ENCODE measurements around the gene MAP1LC3C.
"Not testable (repeated sequence)": the region's sequence is repeated elsewhere in the genome, so short reads cannot be mapped to it uniquely, and the experiment has no call there.

The MAP1LC3C gene

DNA sequence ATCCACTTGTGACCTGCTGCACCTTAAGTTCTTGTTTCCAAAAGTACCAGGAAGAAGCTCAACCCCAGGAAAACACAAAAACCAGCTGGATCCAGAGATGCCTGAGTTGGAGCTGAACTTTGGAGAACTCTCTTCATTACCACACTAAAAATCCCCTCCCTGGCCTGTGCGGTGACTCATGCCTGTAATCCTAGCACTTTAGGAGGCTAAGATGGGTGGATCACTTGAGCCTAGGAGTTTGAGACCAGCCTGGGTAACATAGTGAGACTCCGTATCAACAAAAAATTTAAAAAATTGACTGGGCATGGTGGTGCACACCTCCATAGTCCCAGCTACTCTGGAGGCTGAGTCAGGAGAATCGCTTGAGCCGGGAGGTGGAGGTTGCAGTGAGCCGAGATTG lies 6.2 kb downstream of the MAP1LC3C start:
- no peak for DNase-seq (ENCODE audit: low spot score)

DNA sequence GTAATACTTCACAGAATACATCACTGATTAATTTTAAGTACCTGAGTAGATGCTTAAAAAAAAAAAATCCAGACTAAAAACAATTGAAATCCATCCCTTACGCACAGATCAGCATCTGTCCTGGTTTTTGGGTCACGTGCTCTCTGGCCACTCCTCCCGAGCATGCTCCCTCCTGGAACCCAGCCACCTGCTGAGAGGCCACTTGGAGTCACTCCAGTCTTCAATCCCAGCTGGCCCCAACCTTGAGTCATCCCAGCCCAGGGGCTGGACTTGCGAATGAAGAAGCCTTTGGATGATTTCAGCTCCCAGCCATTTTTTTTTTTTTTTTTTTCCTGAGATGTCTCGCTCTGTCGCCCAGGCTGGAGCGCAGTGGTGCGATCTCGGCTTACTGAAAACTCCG lies 8.9 kb downstream of the MAP1LC3C start:
- DNase-seq (ENCODE audit: low spot score), result peak; percentile 36

DNA sequence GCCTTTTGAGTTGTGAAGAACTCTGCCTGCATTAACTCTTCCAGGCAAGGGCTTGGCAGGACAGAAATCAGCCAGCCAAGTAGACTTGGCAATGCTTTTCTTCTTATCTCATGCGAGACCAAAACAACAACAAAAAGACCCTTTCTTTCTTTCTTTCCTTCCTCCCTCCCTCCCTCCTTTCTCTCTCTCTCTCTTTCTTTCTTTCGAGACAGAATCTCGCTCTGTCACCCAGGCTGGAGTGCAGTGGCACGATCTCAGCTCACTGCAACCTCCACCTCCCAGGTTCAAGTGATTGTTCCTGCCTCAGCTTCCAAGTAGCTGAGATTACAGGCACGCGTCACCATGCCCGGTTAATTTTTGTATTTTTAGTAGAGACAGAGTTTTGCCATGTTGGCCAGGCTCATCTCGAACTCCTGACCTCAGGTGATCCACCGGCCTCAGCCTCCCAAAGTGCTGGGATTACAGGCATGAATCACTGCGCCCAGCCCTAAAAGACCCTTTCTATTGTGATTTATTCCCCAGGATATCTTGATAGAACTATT lies 10.4 kb downstream of the MAP1LC3C start:
- DNase-seq (ENCODE audit: low spot score), result not testable (repeated sequence)

DNA sequence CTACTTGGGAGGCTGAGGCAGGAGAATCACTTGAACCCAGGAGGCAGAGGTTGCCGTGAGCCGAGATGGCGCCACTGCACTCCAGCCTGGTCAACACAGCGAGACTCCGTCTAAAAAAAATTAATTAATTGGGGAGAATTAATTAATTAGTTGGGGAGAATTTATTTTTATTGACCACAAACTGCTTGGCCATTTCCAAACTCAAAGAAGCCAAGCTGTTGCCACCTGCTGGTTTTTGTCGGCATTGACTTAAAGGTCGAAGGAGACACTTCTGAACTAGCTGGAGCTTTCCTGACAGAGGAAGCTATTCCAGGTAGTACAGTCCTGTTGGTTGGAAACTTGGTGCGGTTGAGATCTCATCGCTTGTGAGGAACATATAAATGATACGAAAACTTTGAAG lies 13.1 kb downstream of the MAP1LC3C start:
- peak; percentile 67 for DNase-seq (ENCODE audit: low spot score)

DNA sequence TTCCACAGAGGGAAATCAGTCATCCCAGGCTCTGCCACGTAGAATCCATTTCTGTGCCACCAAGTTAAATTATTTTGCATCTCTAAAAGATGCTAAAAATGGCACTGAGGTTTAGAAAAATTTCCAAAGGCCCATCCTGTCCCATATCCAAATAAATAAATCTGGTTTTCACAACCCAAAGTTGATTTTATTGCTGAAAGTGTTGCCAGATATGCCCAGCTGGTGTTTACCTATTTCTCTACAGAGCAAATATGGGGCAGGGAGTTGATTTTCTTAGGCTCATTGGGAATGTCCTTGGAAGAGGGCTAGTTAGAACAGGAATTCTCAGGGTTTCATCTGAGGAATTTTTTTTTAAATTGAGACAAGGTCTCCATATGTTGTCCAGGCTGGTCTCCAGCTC lies 19.0 kb downstream of the MAP1LC3C start:
- DNase-seq (ENCODE audit: low spot score), result no peak

DNA sequence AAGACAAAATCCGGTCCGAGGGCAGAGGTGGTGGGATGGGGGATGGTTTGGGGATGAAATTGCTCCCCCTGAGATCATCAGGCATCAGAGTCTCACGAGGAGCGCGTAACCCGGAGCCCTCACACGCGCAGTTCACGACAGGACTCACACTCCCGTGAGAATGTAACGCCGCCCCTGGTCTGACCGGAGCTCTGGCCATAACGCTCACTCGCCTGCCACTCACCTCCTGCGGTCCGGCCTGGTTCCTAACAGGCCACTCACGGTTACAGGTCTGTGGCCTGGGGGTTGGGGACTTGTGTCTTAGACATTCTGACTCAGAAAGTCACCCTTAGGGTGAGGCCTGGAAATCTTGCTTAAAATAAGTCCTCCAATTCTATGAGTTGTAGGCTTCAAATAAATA lies 19.8 kb downstream of the MAP1LC3C start:
- DNase-seq (ENCODE audit: low spot score), result no peak

DNA sequence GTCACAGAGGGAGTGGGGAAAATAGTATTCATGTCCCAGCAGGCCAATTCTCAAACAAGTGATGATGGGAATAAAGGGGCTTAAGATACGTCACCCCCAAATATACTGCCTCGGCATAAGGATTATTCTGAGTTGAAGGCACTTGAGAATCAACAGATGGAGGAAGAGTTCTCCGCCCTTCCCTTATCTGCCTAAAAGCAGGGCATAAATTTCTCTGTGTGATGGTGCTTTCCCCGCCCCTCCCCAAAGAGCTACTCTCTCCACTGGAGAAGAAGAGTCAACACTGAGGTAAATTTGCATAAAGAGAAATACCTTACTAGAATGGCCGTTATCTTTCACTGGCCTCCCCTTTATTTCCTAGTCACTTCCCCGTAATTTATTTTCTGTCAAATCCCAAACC lies 22.7 kb downstream of the MAP1LC3C start:
- DNase-seq (ENCODE audit: low spot score), result no peak

DNA sequence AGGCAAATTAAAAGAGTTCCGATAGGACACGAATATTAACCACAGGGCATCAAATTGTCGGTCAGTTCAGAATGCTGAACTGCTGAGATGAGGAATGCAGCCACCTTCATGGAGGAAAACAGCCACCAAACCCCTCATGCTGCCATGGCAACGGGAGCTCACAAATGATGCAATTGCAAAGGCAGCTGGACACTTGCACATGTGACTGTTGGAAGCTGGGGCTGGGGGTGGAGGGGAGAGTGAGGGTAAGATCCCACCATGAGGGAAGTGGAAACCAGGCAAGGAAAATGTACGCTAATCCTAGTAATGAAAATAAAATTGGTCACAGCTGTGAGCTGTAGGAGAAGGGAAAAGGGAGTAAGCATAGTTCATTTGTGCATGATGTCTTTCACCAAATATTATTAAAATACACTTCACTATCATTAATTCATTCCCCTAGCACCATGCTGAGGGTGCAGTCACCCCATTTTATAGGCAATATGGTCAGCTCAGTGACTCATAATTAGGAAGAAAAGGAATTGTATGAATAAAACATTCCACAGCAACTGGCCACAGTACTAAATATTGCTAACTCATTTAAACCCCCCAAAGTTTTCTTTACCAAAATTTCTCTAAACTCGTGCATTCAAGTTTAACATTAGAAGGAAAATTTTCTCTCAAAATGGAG lies 26.1 kb downstream of the MAP1LC3C start:
- peak; percentile 46 for DNase-seq (ENCODE audit: low spot score)

DNA sequence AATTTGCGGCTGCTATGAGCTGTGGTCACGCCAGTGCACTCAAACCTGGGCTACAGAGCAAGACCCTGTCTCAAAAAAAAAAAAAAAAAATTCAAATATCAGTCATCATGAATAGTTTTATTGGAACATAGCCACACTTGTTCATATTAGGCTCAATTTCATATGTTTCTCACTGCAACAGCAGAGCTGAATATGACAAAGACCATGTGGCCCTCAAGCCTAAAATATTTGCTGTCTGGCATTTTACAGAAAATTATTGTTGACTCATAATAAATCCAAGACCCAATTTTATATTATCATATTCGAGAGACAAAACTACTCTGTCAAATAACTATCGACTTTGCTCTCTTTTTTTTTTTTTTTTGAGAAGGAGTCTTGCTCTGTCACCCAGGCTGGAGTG lies 30.3 kb downstream of the MAP1LC3C start:
- DNase-seq (ENCODE audit: low spot score), result no peak

DNA sequence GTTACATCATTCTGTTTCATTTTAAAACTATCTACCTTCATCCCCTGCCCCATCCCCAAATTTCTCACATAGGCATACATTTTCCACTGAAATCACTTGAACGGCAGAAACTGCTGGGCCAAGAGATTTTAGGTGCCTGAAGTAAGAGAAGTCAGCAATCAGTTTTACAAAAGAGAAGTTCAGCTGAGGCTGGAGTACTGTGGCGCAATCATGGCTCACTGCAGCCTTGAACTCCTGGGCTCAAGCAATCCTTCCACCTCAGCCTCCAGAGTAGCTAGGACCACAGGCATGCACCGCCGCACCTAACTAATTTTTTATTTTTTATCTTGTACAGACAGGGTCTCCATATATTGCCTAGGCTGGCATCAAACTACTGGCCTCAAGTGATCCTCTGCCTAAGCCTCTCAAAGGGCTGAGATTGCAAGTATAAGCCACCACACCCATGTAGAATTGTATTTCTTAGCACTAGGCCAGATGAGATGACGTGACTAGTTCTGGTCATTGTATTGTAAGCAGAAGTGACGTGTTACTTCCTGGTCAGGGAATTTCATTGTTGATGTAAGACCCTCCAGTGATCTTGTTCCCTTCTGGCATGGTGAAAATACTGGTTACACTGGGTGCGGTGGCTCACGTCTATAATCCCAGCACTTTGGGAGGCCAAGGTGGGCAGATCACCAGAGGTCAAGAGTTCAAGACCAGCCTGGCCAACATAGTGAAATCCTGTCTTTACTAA lies 34.2 kb downstream of the MAP1LC3C start:
- DNase-seq (ENCODE audit: low spot score), result no peak

DNA sequence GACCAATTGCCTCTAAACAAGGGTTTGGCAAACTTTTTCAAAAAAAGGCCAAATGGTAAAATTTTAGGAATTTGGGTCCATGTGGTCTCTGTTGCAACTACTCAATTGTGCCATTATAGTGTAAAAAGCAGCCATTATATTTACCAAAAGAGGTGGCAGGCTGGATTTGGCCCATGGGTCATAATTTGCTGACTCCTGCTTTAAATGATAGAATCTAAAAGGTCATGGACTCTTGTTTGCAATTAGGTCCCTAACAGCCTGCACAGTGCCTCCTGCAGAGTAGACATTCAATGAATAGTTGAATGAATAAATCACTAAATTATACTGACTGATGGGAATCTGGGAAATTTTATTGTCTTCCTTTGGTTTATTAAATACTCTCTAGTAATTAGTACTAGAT lies 35.2 kb downstream of the MAP1LC3C start:
- no peak for DNase-seq (ENCODE audit: low spot score)

DNA sequence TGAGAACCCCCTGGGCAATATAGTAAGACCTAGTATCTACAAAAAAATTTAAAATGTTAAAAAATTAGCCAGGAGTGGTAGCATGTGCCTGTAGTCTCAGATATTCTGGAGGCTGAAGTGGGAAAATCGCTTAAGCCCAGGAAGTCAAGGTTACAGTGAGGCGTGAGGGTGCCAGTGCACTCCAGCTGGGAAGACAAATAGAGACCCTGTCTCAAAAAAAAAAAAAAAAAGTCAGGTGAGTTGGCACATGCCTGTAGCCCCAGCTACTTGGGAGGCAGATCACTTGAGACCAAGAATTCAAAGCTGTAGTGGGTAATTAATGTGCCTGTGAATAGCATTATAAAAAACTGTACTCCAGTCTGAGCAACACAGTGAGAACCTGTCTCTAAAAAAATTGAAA lies 36.7 kb downstream of the MAP1LC3C start:
- no peak for DNase-seq (ENCODE audit: low spot score)

DNA sequence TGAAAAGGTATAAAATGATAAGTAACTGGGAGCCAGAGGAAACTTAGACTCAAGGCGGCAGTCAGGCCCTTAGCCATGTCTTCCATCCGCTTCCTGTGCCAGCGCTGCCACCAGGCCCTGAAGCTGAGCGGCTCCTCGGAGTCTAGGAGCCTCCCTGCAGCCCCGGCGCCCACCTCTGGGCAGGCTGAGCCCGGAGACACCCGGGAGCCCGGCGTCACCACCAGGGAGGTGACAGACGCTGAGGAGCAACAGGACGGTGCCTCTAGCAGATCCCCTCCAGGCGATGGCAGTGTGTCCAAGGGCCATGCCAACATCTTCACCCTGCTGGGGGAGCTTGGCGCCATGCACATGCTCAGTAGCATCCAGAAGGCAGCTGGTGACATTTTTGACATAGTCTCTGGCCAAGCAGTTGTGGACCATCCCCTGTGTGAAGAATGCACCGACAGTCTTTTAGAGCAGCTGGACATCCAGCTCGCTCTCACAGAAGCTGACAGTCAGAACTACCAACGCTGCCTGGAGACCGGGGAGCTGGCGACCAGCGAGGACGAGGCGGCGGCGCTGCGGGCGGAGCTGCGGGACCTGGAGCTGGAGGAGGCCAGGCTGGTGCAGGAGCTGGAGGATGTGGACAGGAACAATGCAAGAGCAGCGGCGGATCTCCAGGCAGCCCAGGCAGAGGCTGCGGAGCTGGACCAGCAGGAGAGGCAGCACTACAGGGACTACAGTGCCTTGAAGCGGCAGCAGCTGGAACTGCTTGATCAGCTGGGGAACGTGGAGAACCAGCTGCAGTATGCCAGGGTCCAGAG lies 41.0 kb downstream of the MAP1LC3C start, which contains the start of gene BECN2:
Gene BECN2, plus strand, starts transcription at position 76 of the 803 bp plus-strand sequence. Its CDS starts 0 bp downstream, at position 76.
- no peak for DNase-seq (ENCODE audit: low spot score)

DNA sequence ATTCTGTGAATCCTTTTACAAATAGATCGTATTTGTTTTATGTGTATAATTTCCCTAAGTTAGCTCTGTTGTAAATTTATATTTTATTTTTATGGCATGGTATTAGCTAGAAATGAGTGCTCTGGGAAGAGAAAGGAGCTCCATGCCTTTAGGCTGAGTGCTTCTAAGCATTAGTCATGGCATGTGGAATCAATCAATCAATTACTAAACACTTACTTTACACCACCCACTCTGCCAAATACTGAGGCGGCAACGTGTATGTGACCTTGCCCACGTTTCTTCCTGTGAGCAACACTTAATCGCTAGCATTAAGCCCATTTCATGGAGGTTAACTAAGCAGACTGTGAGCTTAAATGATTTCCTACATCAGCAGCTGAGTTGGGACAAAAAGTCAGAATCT lies 48.5 kb downstream of the MAP1LC3C start:
- DNase-seq (ENCODE audit: low spot score), result no peak

DNA sequence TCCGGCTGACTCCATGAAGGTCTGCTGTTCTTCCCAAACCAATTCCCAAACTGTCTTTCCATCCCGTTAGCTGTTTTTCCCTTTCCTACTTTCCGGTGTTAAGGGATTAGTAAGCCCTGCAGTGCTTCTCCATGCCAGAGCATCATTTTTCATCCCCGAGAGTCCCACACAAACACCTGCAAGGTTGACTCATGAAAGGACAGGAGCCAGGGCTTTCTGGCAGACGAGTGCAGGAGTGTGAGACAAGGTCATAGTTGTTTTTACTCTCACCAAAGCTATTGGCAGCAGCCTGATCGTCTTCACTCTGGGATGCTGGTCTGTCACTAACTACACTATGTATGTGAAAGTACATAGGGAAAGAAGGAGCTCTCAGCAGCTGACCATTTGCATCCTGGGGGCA lies 51.5 kb downstream of the MAP1LC3C start:
- DNase-seq (ENCODE audit: low spot score), result no peak

Measured in iPS-NIHi11 (cell line).